ENCODE data around the gene IRF9. TPM values are rescaled to one million over a fixed set of nuclear protein-coding genes. Genes with fewer than 3 reads are reported as not detected.

IRF9 gene
- total and polyA plus RNA-seq, 2 experiments from 2014 or later = 33.7 to 66.9 TPM

GRCh38 chr14:24185026-24185425, 24.0 kb downstream of the IRF9 start:
- Histone ChIP-seq H3K4me3 (no peak overlapping the region), H3K27me3 (no peaks in the 10 kb centered on the region), H4K20me1 (ENCODE audit: insufficient read depth, poor library complexity, severe bottlenecking) (no peaks in the 10 kb centered on the region), H3K9me2 (replicated peaks; ENCODE audit: insufficient read depth) (no peaks in the 10 kb centered on the region), H3K27ac (no peak overlapping the region), H3K36me3 (replicated peaks; ENCODE audit: insufficient read depth, low read depth) (no peaks in the 10 kb centered on the region), H2AFZ (no peak overlapping the region), H3K4me2 (no peak overlapping the region), H3K4me1 (ENCODE audit: insufficient read depth) (peaks cover 5% of the 10 kb centered on the region), H3K79me2 (peaks cover 15% of the 10 kb centered on the region), H3K9me3 (ENCODE audit: low read depth) (no peaks in the 10 kb centered on the region)
- WGBS (ENCODE audit: low lambda C conversion rate, missing lambda C conversion rate) = 89% methylated on average over 7 of the region's 7 CpGs
- DNase-seq (ENCODE audit: low spot score) = no peak
- TF ChIP-seq EZH2 (IDR thresholded peaks at IDR 0.05; ENCODE audit: borderline replicate concordance) (no peak), CTCF (IDR thresholded peaks at IDR 0.05; ENCODE audit: poor library complexity) (no peak), EZH2phosphoT487 (IDR thresholded peaks at IDR 0.05; ENCODE audit: low read depth, severe bottlenecking, unreplicated experiment) (no peak)

- TF ChIP-seq CTCF (IDR thresholded peaks at IDR 0.05; ENCODE audit: poor library complexity) = no peak
- TF ChIP-seq EZH2 (IDR thresholded peaks at IDR 0.05; ENCODE audit: borderline replicate concordance) = no peak
- TF ChIP-seq EZH2phosphoT487 (IDR thresholded peaks at IDR 0.05; ENCODE audit: low read depth, severe bottlenecking, unreplicated experiment) = no peak
- H2AFZ ChIP-seq = no peak overlapping the region
- H3K9me3 ChIP-seq (ENCODE audit: low read depth) = no peaks in the 10 kb centered on the region
- H4K20me1 ChIP-seq (ENCODE audit: insufficient read depth, poor library complexity, severe bottlenecking) = no peaks in the 10 kb centered on the region
- peaks cover 5% of the 10 kb centered on the region for H3K4me1 ChIP-seq (ENCODE audit: insufficient read depth)
- no peak overlapping the region for H3K27ac ChIP-seq
- H3K4me2 ChIP-seq = no peak overlapping the region
- no peaks in the 10 kb centered on the region for H3K27me3 ChIP-seq
- H3K4me3 ChIP-seq = no peak overlapping the region
- WGBS (ENCODE audit: low lambda C conversion rate, missing lambda C conversion rate) = 96% methylated on average over 11 of the region's 11 CpGs
- no peaks in the 10 kb centered on the region for H3K36me3 ChIP-seq (replicated peaks; ENCODE audit: insufficient read depth, low read depth)
- H3K9me2 ChIP-seq (replicated peaks; ENCODE audit: insufficient read depth) = no peaks in the 10 kb centered on the region
- DNase-seq (ENCODE audit: low spot score) = no peak
- H3K79me2 ChIP-seq = peaks cover 15% of the 10 kb centered on the region
Measured at GRCh38 chr14:24185741-24186140, 24.7 kb downstream of the IRF9 start.

- 92% methylated on average over 10 of the region's 10 CpGs for WGBS (ENCODE audit: low lambda C conversion rate, missing lambda C conversion rate)
Measured at GRCh38 chr14:24186831-24187538, 25.9 kb downstream of the IRF9 start.

More at GRCh38 chr14:24186831-24187538, 25.9 kb downstream of the IRF9 start:
- Histone ChIP-seq H2AFZ (no peak overlapping the region), H3K79me2 (peaks cover 19% of the 10 kb centered on the region), H3K9me2 (replicated peaks; ENCODE audit: insufficient read depth) (no peaks in the 10 kb centered on the region), H3K9me3 (ENCODE audit: low read depth) (no peaks in the 10 kb centered on the region), H3K27me3 (no peaks in the 10 kb centered on the region), H3K4me2 (no peak overlapping the region), H3K4me1 (ENCODE audit: insufficient read depth) (peaks cover 5% of the 10 kb centered on the region), H3K4me3 (no peak overlapping the region), H4K20me1 (ENCODE audit: insufficient read depth, poor library complexity, severe bottlenecking) (no peaks in the 10 kb centered on the region), H3K27ac (no peak overlapping the region), H3K36me3 (replicated peaks; ENCODE audit: insufficient read depth, low read depth) (no peaks in the 10 kb centered on the region)
- TF ChIP-seq CTCF (IDR thresholded peaks at IDR 0.05; ENCODE audit: poor library complexity) (no peak), EZH2 (IDR thresholded peaks at IDR 0.05; ENCODE audit: borderline replicate concordance) (no peak), EZH2phosphoT487 (IDR thresholded peaks at IDR 0.05; ENCODE audit: low read depth, severe bottlenecking, unreplicated experiment) (no peak)
- DNase-seq (ENCODE audit: low spot score) = no peak

Measured in hepatocyte (in vitro differentiated cells).